Lower lobe of right lung (tissue), 2 donors: ENCODE results near the gene ZXDC. TPM values are rescaled to one million over a fixed set of nuclear protein-coding genes. Genes with fewer than 3 reads are reported as not detected.

Experiments used
- ATAC-seq, 2 donors: fragments of 200-7000 bp; cut with Tn5 transposase; one replicate each; pipeline ENCODE4 v1.9.1; 2020 to 2022; ENCODE audit warnings: mild to moderate bottlenecking in 2 of 2, moderate library complexity in 2 of 2
- DNase-seq: peaks from one replicate; pipeline ENCODE4 v3.0.0-alpha.2; 2020
- H3K27ac ChIP-seq: fragments of 200-600 bp; one replicate; pipeline ENCODE4 v1.8.0; 2022
- H3K27me3 ChIP-seq: fragments of 200-600 bp; one replicate; pipeline ENCODE4 v1.8.0; 2022; ENCODE audit warnings: low read depth
- H3K36me3 ChIP-seq: fragments of 200-600 bp; one replicate; pipeline ENCODE4 v1.8.0; 2022; ENCODE audit warnings: mild to moderate bottlenecking
- H3K4me1 ChIP-seq: fragments of 200-600 bp; one replicate; pipeline ENCODE4 v1.8.0; 2022
- H3K4me3 ChIP-seq: fragments of 200-600 bp; one replicate; pipeline ENCODE4 v1.8.0; 2022; ENCODE audit warnings: mild to moderate bottlenecking
- H3K9me3 ChIP-seq: fragments of 200-600 bp; one replicate; pipeline ENCODE4 v1.8.0; 2022
- intact Hi-C: fragments of 100-400 bp; cut with DNase I; formaldehyde crosslinking; loops from one replicate; pipeline ENCODE4 v1.11.0; 2022
- total RNA-seq: library from RNA; stranded (reverse); fragmentation: NEBNext Ultra II Directional; extraction: Animal tissue kit (Norgen Biotek cat#: 25700); gene quantifications from one replicate; pipeline ENCODE4 v1.2.1, GENCODE V29; 2021
- TF ChIP-seq, protein P1 (sequence below): fragments of 200-600 bp; IDR thresholded peaks from one replicate; pipeline ENCODE4 v1.8.0; 2022; ENCODE audit warnings: antibody characterized with exemption, mild to moderate bottlenecking
- donor health status: DM: no; HTN: yes; CAD: no; lungs with severe emphysema.

The ZXDC gene
- total RNA-seq, 1 donor from 2014 or later: 40.4 TPM

DNA sequence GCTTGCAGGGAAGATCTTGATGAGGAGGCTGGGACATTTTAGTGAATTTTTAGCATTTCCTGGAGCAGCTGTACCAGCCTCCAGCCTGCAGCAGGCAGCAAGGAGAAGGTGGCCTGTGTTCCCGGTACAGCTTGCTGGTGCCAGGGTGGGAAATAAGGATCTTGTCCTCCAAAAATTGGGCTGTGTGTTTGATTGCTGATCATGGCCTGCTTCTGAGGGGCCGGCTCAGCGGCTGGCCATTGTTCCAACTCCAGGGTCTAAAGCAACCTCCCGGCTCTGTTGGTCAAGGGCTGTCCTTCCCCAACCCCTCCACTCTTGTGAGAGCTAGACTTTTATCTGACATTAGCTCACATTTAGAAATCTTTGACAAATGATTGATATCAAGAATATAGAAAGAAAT, 75.9 kb downstream of the ZXDC start:
- intact Hi-C loops: loop anchor here (10.0 kb wide), 1 partner anchor 155 kb away; no protein-coding TSS in a partner anchor
- Histone ChIP-seq H3K36me3 (no peaks in the 10 kb centered on the region), H3K27me3 (peaks cover 9% of the 10 kb centered on the region), H3K4me3 (no peak overlapping the region), H3K4me1 (peaks cover 6% of the 10 kb centered on the region), H3K9me3 (no peaks in the 10 kb centered on the region), H3K27ac (no peak overlapping the region)
- TF ChIP-seq, protein P1, sequence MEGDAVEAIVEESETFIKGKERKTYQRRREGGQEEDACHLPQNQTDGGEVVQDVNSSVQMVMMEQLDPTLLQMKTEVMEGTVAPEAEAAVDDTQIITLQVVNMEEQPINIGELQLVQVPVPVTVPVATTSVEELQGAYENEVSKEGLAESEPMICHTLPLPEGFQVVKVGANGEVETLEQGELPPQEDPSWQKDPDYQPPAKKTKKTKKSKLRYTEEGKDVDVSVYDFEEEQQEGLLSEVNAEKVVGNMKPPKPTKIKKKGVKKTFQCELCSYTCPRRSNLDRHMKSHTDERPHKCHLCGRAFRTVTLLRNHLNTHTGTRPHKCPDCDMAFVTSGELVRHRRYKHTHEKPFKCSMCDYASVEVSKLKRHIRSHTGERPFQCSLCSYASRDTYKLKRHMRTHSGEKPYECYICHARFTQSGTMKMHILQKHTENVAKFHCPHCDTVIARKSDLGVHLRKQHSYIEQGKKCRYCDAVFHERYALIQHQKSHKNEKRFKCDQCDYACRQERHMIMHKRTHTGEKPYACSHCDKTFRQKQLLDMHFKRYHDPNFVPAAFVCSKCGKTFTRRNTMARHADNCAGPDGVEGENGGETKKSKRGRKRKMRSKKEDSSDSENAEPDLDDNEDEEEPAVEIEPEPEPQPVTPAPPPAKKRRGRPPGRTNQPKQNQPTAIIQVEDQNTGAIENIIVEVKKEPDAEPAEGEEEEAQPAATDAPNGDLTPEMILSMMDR: no peak
- DNase-seq (no peak), ATAC-seq (no peak)

- Histone ChIP-seq H3K4me1 (peaks cover 10% of the 10 kb centered on the region), H3K4me3 (no peak overlapping the region), H3K36me3 (no peaks in the 10 kb centered on the region), H3K27me3 (peaks cover 13% of the 10 kb centered on the region), H3K9me3 (no peaks in the 10 kb centered on the region), H3K27ac (no peak overlapping the region)
- ATAC-seq (peak; percentile 40 to 55), DNase-seq (no peak)
- TF ChIP-seq, protein P1: no peak
- intact Hi-C loops: loop anchor here (10.0 kb wide), 1 partner anchor 155 kb away; no protein-coding TSS in a partner anchor
Measured at GRCh38 chr3:126399351-126399735, 76.3 kb downstream of the ZXDC start.

- intact Hi-C loops: loop anchor here (10.0 kb wide), 1 partner anchor 154 kb away; no protein-coding TSS in a partner anchor
- Histone ChIP-seq H3K4me3 (no peak overlapping the region), H3K9me3 (no peaks in the 10 kb centered on the region), H3K4me1 (peaks cover 10% of the 10 kb centered on the region), H3K36me3 (no peaks in the 10 kb centered on the region), H3K27me3 (peaks cover 20% of the 10 kb centered on the region), H3K27ac (no peak overlapping the region)
- ATAC-seq (no peak), DNase-seq (no peak)
- TF ChIP-seq, protein P1: no peak
Measured at GRCh38 chr3:126398423-126399350, 77.0 kb downstream of the ZXDC start.

- H3K4me3 ChIP-seq: no peak overlapping the region
- peaks cover 21% of the 10 kb centered on the region for H3K27me3 ChIP-seq
- H3K27ac ChIP-seq: no peak overlapping the region
- ATAC-seq: no peak
- TF ChIP-seq, protein P1: no peak
- no peaks in the 10 kb centered on the region for H3K36me3 ChIP-seq
- DNase-seq: no peak
- peaks cover 10% of the 10 kb centered on the region for H3K4me1 ChIP-seq
- no peaks in the 10 kb centered on the region for H3K9me3 ChIP-seq
- intact Hi-C loops: loop anchor here (10.0 kb wide), 1 partner anchor 153 kb away; no protein-coding TSS in a partner anchor
Measured at GRCh38 chr3:126397610-126398422, 77.9 kb downstream of the ZXDC start.

DNA sequence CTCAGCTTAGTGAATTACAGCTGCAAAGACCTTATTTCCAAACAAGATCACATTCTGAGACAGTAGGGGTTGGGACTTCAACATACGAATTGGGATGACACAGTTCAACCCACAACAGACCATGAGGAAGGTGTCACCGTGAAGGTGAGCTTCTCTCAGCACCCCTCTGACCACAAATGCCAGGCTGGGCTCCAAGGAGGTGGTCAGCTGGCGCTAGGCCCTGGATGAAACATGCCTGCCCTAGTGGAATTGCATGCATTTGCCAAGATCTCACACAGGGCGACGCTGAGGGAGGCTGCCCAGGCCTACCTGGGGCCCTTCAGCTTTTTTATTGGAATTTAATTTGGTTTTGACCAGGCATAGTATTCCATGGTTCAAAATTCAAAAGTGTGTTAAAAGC, 79.2 kb downstream of the ZXDC start:
- no peak for ATAC-seq
- Histone ChIP-seq H3K4me1 (peaks cover 10% of the 10 kb centered on the region), H3K27ac (no peak overlapping the region), H3K36me3 (no peaks in the 10 kb centered on the region), H3K4me3 (no peak overlapping the region), H3K27me3 (peaks cover 21% of the 10 kb centered on the region), H3K9me3 (no peaks in the 10 kb centered on the region)
- no peak for DNase-seq
- intact Hi-C loops: loop anchor here (10.0 kb wide), 1 partner anchor 152 kb away; no protein-coding TSS in a partner anchor
- TF ChIP-seq, protein P1: no peak
